Stimulated activated CD8-positive, alpha-beta memory T cell treated with anti-CD3 and anti-CD28 coated beads, Interleukin-7, amount 100 ng/mL, for 1 hour (primary cell): ENCODE results near the gene GREB1L.
"Not testable (repeated sequence)": the region's sequence is repeated elsewhere in the genome, so short reads cannot be mapped to it uniquely, and the experiment has no call there.

Source experiments
- DNase-seq, 2 donors: peaks; one replicate each; pipeline ENCODE4 v3.0.0-alpha.2; 2020; ENCODE audit warnings: low read depth in 2 of 2

GREB1L gene

DNA sequence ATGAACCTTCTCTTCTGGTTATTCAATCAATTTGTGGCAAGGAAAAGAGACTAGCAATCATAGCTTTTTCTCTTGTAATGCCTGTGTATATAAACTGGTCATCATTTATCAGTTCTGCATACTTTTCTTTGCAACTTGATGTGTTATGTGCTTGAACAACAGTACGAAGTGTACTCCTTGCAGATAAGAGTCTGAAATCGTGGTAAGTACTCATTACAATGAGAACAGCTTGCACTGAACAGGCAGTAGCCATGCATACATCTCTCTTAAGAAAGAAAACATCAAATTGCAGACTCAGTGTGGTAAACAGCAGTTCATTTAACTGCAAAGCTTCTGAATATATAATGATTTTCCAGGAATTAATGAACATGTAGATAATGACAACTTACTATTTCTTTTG lies 64.3 kb downstream of the GREB1L start:
- DNase-seq, result no peak

DNA sequence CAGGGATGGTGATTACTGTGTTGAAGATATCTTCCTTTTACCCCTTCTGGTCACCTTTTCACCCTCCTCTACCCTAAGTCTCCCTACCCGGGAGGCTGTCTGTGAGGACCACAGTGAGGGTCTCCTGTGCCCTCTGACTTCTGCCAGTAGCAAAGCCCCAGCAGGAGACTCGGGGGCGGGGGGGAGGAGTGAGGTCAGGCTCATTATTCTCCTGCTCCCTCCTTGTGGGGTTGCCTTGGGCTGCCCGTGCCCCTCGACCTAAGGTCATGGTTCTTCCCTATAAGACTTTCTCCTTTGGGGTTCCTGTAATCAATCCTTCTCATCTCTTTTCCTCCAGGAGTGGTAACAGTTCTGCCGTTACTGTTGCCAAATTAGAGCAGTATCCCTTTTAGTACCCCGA lies 65.5 kb downstream of the GREB1L start:
- DNase-seq, result no peak

DNA sequence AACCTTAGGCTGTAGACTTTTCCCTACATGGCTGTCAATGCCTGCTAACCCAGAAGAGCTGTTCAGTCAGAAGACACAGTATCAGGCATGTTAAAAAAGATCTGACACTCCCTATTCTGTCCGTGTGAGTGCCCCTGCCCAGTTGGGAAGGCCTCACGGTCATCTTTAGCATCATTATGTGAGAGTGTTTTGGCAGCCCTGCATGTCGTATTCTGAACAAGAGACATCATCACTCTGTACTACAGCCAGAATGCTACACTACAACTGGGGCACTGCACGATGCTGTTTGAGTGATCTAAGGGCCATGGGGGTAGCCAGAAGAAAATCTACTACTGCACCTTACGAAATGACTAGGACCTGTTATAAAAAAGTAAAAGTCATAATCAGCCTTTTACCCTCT lies 67.2 kb downstream of the GREB1L start:
- no peak for DNase-seq

DNA sequence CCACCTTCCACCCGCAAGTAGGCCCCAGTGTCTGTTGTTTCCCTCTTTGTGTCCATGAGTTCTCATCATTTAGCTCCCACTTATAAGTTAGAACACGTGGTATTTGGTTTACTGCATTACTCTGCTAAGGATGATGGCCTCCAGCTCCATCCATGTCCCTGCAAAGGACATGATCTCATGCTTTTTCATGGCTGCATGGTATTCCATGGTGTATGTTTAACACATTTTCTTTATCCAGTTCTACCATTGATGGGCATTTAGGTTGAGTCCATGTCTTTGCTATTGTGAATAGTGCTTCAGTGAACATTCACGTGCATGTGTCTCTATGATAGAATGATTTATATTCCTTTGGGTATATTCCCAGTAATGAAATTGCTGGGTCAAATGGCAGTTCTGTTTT lies 69.9 kb downstream of the GREB1L start:
- DNase-seq, result not testable (repeated sequence)

DNA sequence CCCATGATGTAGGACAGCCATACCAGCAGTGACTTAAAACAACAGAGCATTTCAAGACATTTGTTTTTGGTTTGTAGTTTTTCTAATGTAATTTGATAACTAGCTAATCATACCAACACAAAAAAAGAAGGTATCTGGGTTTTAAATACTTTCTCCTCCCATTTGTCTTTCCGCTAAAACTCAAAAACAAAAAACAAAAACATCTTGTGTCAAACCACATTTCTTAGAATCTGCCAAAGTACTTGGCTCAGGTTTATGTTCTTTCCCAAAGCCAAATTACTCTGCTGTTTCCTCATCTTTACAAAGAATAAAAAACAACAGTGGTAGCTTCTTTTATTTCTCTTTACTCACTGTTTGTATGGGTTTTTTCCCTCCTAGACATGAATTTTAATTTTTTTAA lies 71.5 kb downstream of the GREB1L start:
- DNase-seq, result no peak

DNA sequence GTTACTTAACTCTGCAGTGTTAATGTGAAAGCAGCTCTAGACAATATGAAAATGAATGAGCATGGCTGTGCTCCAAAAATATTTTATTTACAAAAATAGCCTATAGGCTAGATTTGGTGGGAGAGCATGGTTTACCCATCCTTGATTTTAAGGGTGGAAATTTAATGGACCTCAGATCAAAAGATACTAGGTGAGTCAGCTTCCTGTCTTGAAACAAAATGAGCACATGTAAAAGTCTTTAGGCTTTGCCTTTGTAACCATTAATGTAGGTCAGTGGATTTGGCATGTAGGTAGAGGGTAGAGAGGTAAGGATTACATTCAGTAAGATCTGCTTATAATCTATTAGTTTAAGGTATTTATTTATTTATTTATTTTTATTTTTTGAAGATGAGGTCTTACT lies 72.7 kb downstream of the GREB1L start:
- no peak for DNase-seq

DNA sequence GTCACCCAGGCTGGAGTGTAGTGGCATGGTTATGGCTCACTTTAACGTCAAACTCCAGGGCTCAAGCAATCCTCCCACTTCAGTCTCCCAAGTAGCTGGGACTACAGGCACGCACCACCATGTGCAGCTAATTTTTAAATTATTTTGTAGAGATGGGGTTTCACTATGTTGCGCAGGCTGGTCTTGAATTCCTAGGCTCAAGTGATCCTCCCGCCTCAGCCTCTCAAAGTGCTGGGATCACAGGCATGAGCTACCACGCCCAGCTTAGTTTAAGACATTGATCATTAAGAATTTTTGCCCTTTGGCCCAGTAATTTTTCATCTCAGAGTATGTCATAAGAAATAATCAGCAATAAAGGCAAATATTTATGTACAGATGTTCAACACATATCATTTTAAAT lies 73.1 kb downstream of the GREB1L start:
- DNase-seq, result not testable (repeated sequence)

DNA sequence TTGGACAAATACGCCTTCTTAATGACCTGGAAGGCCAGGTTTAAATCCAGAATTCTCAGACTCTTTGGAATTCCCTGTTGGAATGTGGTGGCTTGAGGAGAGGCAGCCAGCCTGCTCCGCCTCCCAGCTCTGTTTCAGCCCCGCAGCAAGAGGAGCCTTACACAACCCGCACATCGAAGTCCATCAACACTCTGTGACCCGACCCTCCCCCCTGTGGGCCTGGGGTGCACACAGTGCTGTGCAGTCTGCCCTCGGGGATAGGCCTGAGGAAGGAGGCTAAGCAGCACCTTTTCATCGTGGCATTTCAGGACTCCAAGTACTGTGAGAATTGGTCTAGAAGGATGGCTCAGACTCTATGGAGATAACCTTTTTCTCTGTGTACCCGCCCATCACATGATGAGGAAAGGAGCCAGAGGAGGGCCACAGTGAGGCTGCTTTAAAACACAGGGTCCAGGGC lies 73.7 kb downstream of the GREB1L start:
- DNase-seq, result no peak

DNA sequence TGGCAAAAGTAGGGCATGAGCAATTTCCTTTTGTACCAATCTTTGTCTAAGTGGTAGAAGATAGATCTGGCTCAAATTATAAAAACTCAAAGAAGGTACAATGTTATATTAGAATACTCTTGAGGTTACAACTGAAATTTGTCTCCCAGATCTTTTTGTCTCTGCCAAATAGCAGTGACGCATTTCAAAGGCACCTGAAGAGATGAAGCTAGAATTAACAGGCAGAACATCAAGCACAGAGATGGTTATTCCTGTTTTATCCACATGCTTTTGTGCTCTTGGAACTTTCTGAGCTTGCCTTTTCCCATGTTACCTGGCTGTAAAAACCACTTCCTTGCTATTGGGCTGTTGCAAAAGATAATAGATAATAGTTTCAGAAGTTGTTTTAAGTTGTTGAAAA lies 74.3 kb downstream of the GREB1L start:
- DNase-seq, result no peak

DNA sequence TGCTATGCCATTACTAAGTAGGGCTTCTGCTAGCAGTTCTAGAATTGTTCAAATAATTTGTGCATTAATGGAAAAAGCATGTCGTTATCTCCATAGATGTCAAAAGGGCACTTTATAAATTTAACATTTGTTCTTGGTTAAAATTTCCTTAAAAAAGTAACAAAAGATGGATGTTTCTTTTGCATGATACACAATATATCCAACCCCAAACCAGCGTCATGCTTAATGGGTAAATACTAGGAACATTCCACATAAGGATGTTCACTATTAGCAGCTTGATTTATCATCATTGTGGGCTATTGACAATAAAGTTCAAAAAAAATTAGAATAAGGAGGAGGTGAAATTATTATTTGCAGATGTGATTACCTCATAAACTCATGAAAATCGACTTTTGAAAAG lies 79.7 kb downstream of the GREB1L start:
- no peak for DNase-seq

DNA sequence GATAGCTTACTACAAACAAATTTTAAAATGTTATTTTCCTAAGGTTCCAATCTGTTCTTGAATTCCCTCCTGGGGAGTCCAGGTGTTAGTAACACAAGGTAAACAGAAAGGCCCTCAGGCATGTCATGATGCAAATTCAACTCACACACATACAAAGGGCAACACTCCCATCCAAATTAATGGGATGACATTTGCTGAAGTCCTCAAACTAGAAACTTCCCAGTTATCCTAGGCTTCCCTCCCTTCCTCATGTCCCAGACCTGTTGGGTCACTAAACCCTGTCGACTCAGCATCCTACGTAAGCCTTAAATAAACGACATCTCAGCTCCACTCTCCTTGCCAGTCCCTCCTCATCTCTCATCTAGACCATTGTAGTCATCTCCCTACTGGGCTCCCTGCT lies 85.1 kb downstream of the GREB1L start:
- DNase-seq, result no peak

DNA sequence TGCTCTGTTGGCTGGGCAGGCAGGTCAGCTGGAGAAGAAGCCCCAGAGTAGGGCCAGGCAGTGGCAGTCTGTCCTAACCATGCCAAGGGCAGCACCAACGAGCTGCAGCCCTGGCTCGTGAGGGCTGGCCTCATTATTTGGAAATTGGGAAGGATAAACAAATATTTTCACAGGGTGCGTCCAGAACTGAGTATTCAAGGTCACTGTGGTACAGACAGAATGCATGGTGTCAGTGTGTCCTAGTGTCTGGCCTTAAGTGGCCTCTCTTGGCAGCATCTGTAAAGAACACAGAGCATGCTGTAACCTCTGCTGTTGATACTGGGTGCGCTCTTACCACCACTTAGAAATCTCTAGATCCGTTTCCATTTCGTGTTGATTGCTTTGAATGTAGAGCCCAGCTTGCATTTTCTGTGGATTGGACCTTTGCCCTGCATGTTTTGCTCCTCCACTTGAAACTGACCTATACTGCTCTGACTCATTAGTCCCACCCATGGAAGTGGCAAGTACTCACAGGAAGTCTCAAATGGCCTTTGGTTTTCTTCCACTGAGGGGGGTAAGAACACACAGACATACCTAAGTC lies 88.2 kb downstream of the GREB1L start:
- DNase-seq, result no peak

DNA sequence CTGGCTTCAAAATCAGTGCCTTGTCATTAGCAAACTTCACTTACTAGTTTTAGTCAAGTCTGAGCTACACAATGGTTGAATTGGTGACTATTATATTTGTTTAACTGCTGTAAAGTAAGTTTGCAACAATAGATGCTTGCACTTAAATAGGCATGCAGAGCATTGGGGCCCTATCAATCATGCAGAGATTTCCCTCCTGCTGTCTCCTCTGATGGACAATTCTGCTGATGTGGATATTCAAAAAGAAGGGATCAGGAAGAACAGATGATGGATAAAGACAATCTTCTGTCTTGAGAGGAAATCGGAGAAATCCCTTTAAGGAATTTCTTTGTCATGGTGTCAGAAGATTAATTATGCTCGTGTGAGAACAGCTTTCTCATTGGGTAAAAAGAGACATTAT lies 89.0 kb downstream of the GREB1L start:
- DNase-seq, result no peak

DNA sequence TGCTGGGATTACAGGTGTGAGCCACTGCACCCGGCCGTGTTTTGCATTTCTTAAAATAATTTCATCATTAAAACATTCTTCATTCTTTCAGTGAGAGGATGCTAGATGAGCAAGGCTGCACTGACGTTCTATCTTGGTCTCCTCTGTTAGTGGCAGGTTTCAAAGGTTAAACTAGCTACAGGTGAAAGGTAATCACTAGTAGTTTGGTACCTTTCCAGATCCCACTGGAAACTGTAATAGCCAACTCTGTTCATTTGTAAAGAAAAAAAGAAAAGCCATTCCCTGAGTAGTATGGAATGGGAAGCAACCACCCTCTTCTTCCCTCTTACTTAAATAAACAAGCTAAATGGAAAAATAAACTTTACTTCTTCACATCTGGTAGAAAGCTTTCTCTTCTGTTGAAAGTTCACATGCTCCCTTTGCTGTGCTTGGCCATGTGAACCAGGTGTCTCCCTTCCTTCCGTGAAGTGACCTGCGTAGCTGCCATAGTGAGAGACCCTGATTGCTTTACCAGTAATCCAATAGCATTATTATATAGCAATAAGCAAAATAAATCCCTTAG lies 94.0 kb downstream of the GREB1L start:
- DNase-seq, result no peak

DNA sequence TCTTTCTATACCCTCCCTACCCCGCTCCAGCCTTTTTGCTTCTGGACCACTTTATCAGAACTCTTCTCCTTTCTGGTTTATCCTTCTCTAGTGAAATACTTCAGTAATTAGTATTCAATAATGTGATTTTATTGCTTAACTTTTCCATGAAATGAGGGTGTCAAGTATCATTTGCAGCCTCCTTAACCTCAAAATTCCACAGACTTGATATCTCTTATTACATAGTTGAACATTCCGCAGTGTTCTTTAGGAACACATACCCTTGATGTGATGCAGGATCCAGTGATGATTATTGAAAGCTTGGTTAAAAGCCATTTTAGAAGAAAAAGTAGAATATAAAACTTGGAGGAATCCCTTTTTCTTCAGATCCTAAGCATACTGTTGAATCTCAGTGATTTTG lies 94.8 kb downstream of the GREB1L start:
- no peak for DNase-seq

DNA sequence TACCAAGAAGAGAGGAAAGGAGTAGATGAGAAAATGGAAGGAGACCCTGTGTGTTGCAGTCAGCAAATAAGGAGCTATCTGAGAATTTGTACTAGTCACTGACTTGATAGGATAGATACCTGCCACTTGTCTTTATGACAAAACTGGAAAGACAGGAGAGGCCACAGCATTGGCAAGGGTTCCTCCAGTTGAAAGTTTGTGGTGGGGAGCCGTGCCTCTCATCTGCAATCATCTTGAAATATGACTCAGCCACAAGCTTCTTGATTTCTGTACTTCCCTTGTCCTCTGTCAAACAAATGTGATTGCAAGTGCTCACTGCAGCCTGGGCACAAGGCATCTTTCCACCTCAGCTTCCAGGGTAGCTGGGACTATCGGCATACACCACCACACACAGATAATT lies 99.1 kb downstream of the GREB1L start:
- DNase-seq, result no peak

DNA sequence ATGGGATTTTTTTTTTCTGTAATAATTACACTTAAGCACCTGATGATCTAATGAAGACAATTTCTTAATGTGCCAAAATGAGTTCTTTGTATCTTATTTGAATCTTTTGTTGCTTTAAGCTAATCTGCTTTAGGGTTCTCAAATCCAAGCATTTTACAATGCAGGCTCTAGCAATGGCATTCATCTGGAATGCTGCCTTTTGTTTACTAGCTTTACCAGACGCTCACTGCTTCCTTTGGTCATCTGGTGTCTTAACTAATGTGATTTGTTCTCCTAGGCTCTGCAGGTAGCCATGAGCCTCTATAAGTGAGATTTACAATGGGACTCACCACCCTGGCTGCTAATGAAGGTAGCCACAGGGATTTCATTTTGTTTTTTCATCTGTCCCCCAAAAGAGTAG lies 100.3 kb downstream of the GREB1L start:
- DNase-seq, result no peak

DNA sequence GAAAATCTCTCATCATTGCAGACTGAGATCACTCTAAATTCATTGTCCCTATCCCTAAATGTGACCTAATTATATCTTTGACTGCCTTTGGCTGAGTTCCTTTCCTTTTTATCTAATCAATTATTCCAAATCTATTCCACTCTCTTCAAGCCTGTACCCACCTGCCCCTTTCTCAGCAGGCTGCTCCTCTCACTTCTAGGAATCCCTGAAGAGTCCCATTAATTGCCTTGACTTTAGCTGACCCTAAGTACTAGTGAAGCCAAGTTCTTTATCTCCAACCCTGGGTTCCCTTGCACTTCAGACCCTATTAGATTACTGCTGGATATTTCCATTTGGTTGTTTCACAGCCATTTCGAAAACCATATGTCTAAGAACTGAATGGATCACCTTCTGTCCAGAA lies 102.8 kb downstream of the GREB1L start:
- DNase-seq, result no peak

DNA sequence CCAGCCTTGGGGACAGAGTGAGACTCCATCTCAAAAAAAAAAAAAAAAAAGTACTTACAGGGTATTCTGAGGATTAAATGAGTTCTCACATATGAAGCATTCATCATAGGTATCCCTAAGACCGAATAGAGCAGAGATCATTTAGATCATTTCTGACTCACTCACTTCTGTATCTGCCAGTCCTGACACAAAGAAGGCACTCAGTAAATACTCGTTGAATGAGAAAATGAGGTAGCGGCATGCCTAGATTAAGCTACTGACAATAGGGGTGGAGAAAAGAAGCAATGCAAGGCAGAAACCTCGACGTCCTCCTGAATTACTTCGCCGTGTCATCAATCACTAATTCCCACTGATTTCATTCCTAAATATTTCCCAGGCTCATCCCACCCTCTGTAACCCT lies 103.8 kb downstream of the GREB1L start:
- no peak for DNase-seq

DNA sequence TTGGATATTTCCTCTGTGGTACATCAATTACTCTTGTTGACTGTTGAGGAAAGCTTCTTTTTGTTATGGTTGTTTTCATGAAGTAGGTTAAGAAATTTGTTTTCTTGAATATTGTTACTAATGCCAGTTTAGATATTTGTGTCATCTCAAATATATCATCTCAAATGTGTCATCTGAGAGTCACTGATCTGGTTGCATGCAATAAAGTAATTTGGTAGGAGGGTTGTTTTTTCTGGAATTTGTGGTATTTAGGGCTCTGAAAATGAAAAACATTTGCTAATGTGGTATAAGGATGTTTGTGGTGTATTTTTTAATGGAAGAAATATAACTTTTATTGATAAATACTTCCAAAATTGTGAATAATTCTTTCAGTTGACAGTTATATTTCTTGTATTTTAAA lies 117.7 kb downstream of the GREB1L start:
- DNase-seq, result no peak

DNA sequence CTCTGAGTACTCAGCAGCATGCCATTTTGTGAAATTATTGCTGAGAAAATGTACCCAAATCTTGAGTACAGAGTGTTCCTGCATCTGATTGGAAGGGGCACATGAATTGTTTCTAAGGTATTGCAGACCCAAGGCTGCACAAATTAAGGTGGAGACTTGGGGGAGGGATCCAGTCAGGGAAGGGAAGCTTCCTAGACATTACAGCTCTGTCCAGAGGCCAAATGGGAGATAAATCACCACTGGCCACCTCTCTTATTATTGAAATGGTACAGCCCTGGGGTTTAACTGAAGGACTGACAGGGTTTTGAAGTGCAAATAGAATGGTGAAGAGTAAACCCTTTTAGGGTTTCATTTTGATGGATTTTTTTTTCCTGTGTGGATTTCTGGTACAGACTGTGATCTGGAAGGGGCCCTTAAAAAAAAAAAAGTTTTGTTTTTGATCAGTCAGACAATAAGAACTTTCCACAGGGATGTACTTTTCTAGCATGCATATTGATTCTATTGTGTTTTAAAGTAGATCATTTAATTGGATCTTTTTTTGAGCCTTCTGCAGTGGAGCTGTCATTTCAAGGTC lies 119.4 kb downstream of the GREB1L start:
- no peak for DNase-seq

DNA sequence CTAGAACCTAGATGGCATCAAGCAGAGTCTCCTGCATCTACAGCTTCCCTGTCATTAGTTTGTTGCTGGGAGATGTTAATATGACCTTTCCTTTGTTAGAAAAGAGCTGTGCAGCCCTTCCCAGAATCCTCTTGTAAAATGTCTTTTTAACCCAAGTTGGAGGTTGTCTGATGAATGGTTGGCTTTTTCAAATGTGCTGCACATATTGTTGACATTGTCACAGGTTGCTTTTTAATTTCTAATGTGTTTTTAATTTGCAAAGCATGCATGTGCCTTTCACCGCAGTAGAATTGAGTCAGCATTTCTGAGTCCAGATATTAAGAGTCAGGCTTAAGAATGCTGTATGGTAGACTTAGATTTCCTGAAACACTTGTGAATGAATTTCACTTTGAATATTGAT lies 120.8 kb downstream of the GREB1L start:
- no peak for DNase-seq

DNA sequence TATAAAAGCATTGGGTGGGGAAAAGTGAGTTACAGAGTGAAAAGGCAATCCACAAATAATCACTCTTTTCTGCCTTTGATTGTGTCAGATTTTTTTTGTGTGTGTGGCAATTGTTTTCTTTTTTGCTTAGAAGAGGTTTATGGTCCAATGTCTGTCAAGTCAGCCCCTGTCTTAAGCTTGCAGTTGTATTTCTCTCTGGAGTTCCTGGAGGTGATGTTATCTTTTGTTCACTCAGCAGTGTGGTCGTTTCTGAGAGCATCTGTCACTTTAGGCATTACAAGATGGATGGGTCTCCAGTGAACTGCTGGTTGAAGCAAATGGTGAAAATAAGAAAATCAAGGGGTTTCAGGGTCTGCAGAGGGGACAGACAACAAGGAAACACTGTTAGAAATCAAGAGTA lies 121.3 kb downstream of the GREB1L start:
- no peak for DNase-seq

DNA sequence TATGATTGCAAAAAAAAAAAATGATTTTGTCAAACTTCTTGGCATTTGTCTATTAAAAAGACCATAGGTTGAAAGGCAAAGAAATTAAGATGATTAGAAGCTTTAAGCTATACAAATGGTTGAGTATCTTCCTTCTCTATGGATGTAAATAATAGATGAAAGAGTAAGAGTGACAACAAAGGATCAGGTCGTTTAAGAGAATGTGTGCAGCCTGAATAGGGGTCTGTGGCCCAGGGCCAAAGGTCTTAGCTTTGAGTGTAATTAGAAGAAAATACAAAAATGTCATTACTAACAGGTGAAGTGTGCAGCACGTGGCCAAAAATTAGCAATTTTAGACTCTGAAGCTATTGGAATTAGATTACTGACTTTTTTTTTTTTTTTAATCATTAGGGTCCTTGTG lies 122.4 kb downstream of the GREB1L start:
- no peak for DNase-seq
